ENCODE results near the gene STXBP1. TPM values are rescaled to one million over a fixed set of nuclear protein-coding genes. Genes with fewer than 3 reads are reported as not detected.
A peak's percentile ranks its signal among the peaks of the same experiment; 100 is the strongest.

STXBP1 gene
- total RNA-seq, 4 donors from 2014 or later: 96.3 to 142 (median 105) TPM

- no peak for DNase-seq (ENCODE audit: low spot score in 2 of 2)
- Histone ChIP-seq H3K27ac (no peak overlapping the region), H3K9me3 (no peaks in the 10 kb centered on the region), H3K36me3 (no peaks in the 10 kb centered on the region), H3K4me3 (no peak overlapping the region), H3K27me3 (no peaks in the 10 kb centered on the region), H3K4me1 (peaks cover 0 to 36% (median 5%) of the 10 kb centered on the region in 4 donors)
- TF ChIP-seq CTCF (IDR thresholded peaks at IDR 0.05): no peak
- no peak for TF ChIP-seq POLR2A (IDR thresholded peaks at IDR 0.05)
- TF ChIP-seq EP300 (IDR thresholded peaks at IDR 0.05): no peak
- WGBS, 2 donors: 87 to 91% methylated on average over 5 of the region's 5 CpGs
These were observed 28.9 kb downstream of the STXBP1 start for GRCh38 chr9:127640908-127641545.

- Histone ChIP-seq H3K4me1 (peaks cover 0 to 32% (median 4%) of the 10 kb centered on the region in 4 donors), H3K27me3 (no peaks in the 10 kb centered on the region), H3K4me3 (no peak overlapping the region), H3K27ac (peak overlapping the region in 2 of 4 donors; percentile 22 to 53), H3K36me3 (no peaks in the 10 kb centered on the region), H3K9me3 (no peaks in the 10 kb centered on the region)
- no peak for DNase-seq (ENCODE audit: low spot score in 2 of 2)
- TF ChIP-seq POLR2A (IDR thresholded peaks at IDR 0.05): no peak
- TF ChIP-seq EP300 (IDR thresholded peaks at IDR 0.05): no peak
- TF ChIP-seq CTCF (IDR thresholded peaks at IDR 0.05): no peak
- 50 to 52% methylated on average over 10 of the region's 10 CpGs for WGBS, 2 donors
These were observed 30.1 kb downstream of the STXBP1 start for GRCh38 chr9:127642082-127642740.

- no peak for TF ChIP-seq EP300 (IDR thresholded peaks at IDR 0.05)
- TF ChIP-seq POLR2A (IDR thresholded peaks at IDR 0.05): no peak
- no peak for TF ChIP-seq CTCF (IDR thresholded peaks at IDR 0.05)
- WGBS, 2 donors: 86 to 90% methylated on average over 8 of the region's 8 CpGs
- no peak overlapping the region for H3K27ac ChIP-seq
- no peaks in the 10 kb centered on the region for H3K9me3 ChIP-seq
- H3K4me1 ChIP-seq: peaks cover 0 to 40% (median 0%) of the 10 kb centered on the region in 4 donors
- no peak overlapping the region for H3K4me3 ChIP-seq
- DNase-seq (ENCODE audit: low spot score in 2 of 2): no peak
- no peaks in the 10 kb centered on the region for H3K27me3 ChIP-seq
- H3K36me3 ChIP-seq: no peaks in the 10 kb centered on the region
These were observed 32.2 kb downstream of the STXBP1 start for GRCh38 chr9:127644146-127644827.

- no peak for TF ChIP-seq CTCF (IDR thresholded peaks at IDR 0.05)
- no peak for TF ChIP-seq POLR2A (IDR thresholded peaks at IDR 0.05)
- no peak for TF ChIP-seq EP300 (IDR thresholded peaks at IDR 0.05)
- no peaks in the 10 kb centered on the region for H3K9me3 ChIP-seq
- no peak for DNase-seq (ENCODE audit: low spot score in 2 of 2)
- no peak overlapping the region for H3K4me3 ChIP-seq
- H3K27ac ChIP-seq: no peak overlapping the region
- WGBS, 2 donors: 60 to 63% methylated on average over 4 of the region's 4 CpGs
- H3K4me1 ChIP-seq: peaks cover 0 to 40% (median 0%) of the 10 kb centered on the region in 4 donors
- H3K36me3 ChIP-seq: no peaks in the 10 kb centered on the region
- H3K27me3 ChIP-seq: no peaks in the 10 kb centered on the region
These were observed 32.9 kb downstream of the STXBP1 start for GRCh38 chr9:127644943-127645342.

GRCh38 chr9:127647451-127647850 is 35.4 kb downstream of the STXBP1 start:
- Histone ChIP-seq H3K4me3 (no peak overlapping the region), H3K27ac (no peak overlapping the region), H3K9me3 (no peaks in the 10 kb centered on the region), H3K4me1 (peaks cover 0 to 27% (median 0%) of the 10 kb centered on the region in 4 donors), H3K36me3 (peaks cover 0 to 10% (median 0%) of the 10 kb centered on the region in 3 donors), H3K27me3 (no peaks in the 10 kb centered on the region)
- DNase-seq (ENCODE audit: low spot score in 2 of 2): no peak
- WGBS, 2 donors: 83 to 88% methylated on average over 3 of the region's 3 CpGs
- TF ChIP-seq CTCF (IDR thresholded peaks at IDR 0.05): no peak
- no peak for TF ChIP-seq EP300 (IDR thresholded peaks at IDR 0.05)
- no peak for TF ChIP-seq POLR2A (IDR thresholded peaks at IDR 0.05)

All from tibial nerve (tissue), 4 donors.